BE2C (cell line): ENCODE measurements around the gene AGBL1.

ENCODE experiments used
- DNase-seq: peaks from one replicate; pipeline ENCODE4 v3.0.0-alpha.2; 2020
- H3K27me3 ChIP-seq: fragments of 250-450 bp; sonication (Bioruptor Pico); 2 replicates; pipeline ENCODE4 v1.5.1; 2020; ENCODE audit warnings: mild to moderate bottlenecking
- H3K36me3 ChIP-seq: fragments of 250-450 bp; sonication (Bioruptor Pico); 2 replicates; pipeline ENCODE4 v1.5.1; 2020; ENCODE audit warnings: mild to moderate bottlenecking
- H3K4me1 ChIP-seq: fragments of 250-450 bp; sonication (Bioruptor Pico); 2 replicates; pipeline ENCODE4 v1.5.1; 2020
- H3K4me3 ChIP-seq: 2 replicates; pipeline ENCODE4 v1.5.1; 2011; ENCODE audit warnings: low read depth, low read length
- H3K9me3 ChIP-seq: fragments of 250-450 bp; sonication (Bioruptor Pico); 2 replicates; pipeline ENCODE4 v1.5.1; 2020
- TF ChIP-seq, protein P1 (sequence below): IDR thresholded peaks from 2 replicates; pipeline ENCODE4 v1.5.1; 2012; ENCODE audit warnings: mild to moderate bottlenecking, low read depth, low read length

The AGBL1 gene

GRCh38 chr15:86425746-86426145 lies 346.1 kb downstream of the AGBL1 start:
- H3K27me3 ChIP-seq: no peaks in the 10 kb centered on the region
- H3K4me1 ChIP-seq: no peaks in the 10 kb centered on the region
- H3K36me3 ChIP-seq: no peaks in the 10 kb centered on the region
- no peaks in the 10 kb centered on the region for H3K9me3 ChIP-seq
- no peak for DNase-seq
- no peak overlapping the region for H3K4me3 ChIP-seq
- TF ChIP-seq, protein P1, sequence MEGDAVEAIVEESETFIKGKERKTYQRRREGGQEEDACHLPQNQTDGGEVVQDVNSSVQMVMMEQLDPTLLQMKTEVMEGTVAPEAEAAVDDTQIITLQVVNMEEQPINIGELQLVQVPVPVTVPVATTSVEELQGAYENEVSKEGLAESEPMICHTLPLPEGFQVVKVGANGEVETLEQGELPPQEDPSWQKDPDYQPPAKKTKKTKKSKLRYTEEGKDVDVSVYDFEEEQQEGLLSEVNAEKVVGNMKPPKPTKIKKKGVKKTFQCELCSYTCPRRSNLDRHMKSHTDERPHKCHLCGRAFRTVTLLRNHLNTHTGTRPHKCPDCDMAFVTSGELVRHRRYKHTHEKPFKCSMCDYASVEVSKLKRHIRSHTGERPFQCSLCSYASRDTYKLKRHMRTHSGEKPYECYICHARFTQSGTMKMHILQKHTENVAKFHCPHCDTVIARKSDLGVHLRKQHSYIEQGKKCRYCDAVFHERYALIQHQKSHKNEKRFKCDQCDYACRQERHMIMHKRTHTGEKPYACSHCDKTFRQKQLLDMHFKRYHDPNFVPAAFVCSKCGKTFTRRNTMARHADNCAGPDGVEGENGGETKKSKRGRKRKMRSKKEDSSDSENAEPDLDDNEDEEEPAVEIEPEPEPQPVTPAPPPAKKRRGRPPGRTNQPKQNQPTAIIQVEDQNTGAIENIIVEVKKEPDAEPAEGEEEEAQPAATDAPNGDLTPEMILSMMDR: no peak

GRCh38 chr15:86432861-86433260 lies 353.2 kb downstream of the AGBL1 start:
- no peak for DNase-seq
- Histone ChIP-seq H3K9me3 (no peaks in the 10 kb centered on the region), H3K4me3 (no peak overlapping the region), H3K36me3 (no peaks in the 10 kb centered on the region), H3K4me1 (no peaks in the 10 kb centered on the region), H3K27me3 (no peaks in the 10 kb centered on the region)
- TF ChIP-seq, protein P1: no peak

DNA sequence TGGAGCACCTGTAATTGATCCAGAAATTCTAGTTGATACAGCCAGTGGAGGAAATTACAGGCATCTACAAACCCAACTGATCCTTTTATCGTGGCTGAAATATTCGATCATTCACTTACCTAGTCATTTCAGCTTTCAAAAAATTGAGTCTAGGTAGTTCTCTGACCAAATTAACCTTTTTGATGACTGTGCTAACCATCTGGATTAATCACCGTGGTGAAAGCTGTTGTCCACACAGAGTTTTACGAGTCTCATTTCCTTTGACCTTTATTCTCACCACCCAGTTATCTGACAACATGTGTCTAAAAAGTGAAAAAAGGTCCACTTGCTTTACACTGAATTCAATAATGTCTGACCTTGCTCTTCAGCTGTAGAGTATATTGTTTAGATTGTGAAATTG lies 354.3 kb downstream of the AGBL1 start:
- DNase-seq: no peak
- Histone ChIP-seq H3K27me3 (no peaks in the 10 kb centered on the region), H3K4me3 (no peak overlapping the region), H3K4me1 (no peaks in the 10 kb centered on the region), H3K36me3 (no peaks in the 10 kb centered on the region), H3K9me3 (no peaks in the 10 kb centered on the region)
- TF ChIP-seq, protein P1: no peak

DNA sequence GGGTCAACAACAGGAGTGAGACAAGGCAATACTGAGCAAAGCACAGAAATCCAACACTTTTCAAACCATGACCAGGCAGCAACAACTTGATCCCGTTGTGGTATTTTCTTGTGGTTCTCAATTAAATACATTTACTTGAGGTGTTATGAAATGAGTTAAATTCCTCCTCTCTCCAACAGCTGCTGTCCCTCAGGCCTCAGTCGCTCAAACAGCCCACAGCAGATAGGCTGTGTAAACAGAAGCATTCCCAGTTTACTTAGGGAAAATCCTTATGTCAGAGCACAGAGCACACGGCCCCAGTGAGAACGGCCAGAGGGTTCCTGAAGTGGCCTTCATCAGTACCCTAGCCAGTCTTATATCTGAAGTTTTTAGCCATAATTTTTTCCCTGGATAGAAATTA lies 359.9 kb downstream of the AGBL1 start:
- H3K4me1 ChIP-seq: no peaks in the 10 kb centered on the region
- no peaks in the 10 kb centered on the region for H3K27me3 ChIP-seq
- no peak overlapping the region for H3K4me3 ChIP-seq
- TF ChIP-seq, protein P1: no peak
- H3K36me3 ChIP-seq: no peaks in the 10 kb centered on the region
- no peak for DNase-seq
- no peaks in the 10 kb centered on the region for H3K9me3 ChIP-seq

DNA sequence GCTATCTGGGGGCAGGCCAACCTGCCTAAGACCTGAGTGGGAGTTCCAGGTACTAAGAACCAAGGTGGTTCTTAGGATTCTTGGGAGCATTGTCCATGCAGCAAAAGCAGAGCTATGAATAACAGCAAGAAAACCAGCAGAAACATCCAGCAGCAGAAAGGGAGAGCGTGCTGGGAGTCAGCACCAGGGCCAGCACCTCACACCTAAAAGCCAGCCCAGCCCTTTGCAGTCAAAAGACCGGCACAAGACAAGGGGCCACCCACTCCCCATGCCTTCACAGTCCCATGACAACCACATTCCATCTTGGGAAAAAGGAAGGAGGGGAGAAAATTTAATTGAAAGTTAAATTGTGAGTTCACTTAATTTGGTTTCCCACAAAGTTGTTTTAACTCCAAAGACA lies 364.9 kb downstream of the AGBL1 start:
- H3K4me3 ChIP-seq: no peak overlapping the region
- H3K36me3 ChIP-seq: no peaks in the 10 kb centered on the region
- no peaks in the 10 kb centered on the region for H3K9me3 ChIP-seq
- TF ChIP-seq, protein P1: no peak
- H3K27me3 ChIP-seq: no peaks in the 10 kb centered on the region
- no peak for DNase-seq
- no peaks in the 10 kb centered on the region for H3K4me1 ChIP-seq

DNA sequence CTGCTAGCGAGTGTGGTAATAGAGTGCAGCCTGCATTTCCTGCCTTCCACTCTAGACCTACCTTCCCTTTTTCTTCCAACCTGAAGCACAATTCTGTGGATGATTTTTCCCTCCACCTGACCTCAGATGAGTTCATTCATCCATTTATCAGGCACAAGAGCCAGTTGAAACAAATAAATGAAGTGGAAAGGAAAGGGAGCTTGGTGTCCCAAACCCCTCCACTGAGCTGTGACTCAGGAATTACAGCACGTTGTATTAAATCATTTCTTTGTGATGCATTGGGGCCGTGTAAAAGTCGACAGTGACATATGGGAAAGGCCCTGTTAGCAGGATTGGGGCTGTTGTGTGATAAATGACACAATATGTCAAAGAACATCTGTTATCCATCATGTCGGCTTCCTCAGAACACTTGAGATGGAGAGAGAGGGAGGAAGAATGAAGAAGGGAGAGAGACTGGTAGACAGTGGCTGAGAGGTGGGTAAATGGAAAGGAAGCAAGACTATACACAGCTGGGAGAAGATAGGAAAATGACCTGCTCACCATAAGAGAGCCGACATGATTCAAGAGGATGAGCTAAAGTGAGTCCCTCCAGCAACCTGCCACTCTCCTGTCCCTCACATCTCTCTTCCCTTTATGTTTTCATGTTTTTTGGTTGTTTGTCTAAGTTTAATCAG lies 366.0 kb downstream of the AGBL1 start:
- TF ChIP-seq, protein P1: no peak
- DNase-seq: no peak
- H3K9me3 ChIP-seq: no peaks in the 10 kb centered on the region
- H3K36me3 ChIP-seq: no peaks in the 10 kb centered on the region
- no peak overlapping the region for H3K4me3 ChIP-seq
- no peaks in the 10 kb centered on the region for H3K4me1 ChIP-seq
- H3K27me3 ChIP-seq: no peaks in the 10 kb centered on the region
